Germinal center (tissue), 1 donor: ENCODE results near the gene APH1B.

Experiments used
- DNase-seq: peaks from one replicate; pipeline ENCODE4 v3.0.0; 2012; ENCODE audit warnings: mixed read lengths, low spot score

Gene APH1B

DNA sequence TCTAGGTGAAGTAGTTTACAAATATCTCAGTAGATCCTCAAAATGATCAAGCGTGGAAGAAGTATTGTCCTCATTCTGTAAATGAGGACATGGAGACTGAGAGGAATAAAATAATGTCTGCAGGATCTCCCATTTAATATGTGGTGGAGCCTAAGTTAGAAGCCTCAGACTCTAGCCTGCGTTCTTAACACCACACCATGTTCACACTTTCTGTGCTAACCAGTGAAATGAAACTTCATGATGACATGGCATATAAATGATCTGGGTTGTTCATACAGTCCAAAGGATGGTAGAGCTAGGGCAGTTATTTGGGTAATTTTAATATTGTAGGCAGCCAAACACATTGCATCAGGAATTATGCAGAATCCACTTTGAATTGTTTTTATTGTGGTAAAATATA lies 25.1 kb upstream of the APH1B start:
- no peak for DNase-seq

- DNase-seq, result no peak
Measured at GRCh38 chr15:63254991-63255390, 22.4 kb upstream of the APH1B start.

DNA sequence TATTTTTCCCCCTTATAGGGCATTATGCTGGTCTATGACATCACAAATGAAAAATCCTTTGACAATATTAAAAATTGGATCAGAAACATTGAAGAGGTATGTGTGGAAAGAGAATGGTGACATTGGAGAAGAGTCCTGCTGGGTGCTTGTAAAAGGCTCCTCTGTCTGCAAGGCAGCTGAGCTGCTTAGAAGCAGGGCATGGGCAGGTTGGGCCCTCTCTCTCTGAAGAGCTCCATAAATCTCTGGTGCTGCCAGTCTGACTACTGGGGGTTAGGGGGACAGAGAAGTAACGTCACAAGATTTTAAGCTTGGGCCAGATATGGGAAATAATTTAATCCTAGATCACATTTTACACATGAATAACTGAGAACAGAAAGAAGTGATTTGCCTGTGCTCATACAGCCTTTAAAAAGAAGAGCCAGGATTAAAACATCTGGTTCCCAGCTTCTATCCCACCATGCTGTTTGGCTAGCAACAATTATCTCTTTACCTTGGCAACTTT lies 21.9 kb upstream of the APH1B start:
- DNase-seq, result no peak

DNA sequence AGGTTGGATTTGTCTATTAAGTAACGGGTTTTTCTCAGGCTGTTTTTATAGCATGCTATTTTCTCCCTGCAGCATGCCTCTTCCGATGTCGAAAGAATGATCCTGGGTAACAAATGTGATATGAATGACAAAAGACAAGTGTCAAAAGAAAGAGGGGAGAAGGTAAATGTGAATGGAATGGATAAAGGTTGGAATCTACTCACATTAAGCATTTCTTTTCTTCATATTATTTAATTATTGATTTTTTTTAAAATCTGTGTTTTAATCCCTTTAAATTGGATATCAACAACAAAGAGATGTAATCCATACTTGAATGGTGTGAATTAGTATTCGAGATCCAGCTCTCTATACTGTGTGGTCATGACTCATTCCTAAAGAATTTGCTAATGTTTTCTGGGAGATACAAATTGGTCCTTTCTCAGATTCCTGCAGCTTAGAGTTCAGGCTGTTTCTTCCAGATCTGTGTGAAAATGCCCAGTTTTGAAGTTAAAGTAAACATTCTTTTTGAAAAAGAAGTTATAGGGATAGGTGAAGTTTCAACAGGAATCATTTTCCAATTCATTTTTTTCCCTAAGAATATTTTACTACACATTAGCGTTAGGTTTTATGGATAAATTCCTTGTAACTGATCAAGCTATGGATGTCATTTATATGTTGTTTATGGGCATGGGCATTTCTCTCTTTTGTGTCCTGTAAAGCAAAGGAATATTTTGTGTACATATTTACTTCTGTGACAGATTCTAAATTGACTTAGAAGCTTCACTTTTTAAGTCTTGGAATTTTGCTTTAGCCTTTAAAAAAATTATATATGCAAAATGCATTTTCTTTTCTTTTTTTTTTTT lies 20.8 kb upstream of the APH1B start:
- no peak for DNase-seq

DNA sequence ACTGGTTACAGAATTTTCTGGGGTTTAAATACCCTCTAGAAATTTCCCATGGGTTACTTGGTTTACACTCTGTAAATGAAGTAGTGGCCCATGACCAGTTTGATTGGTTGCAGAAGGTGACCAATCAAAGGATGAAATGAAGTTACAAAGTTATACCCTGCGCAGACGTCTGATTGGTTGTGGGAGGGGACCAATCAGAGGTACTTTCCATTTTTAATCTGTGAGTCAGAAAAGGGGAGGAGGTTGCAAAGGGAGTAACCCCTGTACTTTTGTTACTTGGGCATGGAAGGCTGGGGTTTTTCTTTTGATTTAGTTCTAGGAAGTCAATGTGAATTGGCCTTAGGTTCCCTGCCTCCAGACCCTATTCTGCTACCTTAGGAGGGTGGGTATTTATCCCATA lies 18.7 kb upstream of the APH1B start:
- DNase-seq, result no peak

- DNase-seq, result no peak
Measured at GRCh38 chr15:63260791-63261190, 16.6 kb upstream of the APH1B start.

GRCh38 chr15:63261311-63261710 lies 16.1 kb upstream of the APH1B start:
- DNase-seq, result no peak

GRCh38 chr15:63263519-63263918 lies 13.9 kb upstream of the APH1B start:
- no peak for DNase-seq

DNA sequence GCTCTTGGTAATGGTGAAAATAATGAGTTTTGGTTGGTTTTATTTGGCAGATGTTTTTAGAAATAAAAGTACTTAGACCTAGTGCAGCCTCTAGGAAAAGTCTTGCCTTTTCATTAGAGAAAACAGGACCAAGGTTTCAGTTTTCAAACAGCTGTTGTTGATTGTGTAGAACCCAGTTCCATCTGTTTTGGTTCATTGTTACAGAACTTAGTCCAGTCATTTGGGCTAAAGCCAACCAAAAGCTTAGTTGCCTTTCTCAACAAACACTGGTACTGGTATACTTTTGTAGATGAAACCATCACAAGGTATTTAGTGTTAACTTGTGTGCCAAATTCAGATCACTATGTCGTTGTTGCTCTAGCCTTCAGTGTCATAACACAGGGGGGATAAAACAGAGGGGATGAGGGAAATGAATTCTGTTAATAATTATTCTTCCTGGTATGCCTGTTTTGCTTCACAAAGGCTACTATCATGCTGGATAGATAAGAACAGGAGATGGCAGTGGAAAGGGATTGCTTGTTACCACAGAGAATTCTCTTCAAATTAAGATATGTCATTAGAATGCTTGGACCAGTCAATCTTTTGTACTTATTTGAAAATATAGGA lies 12.6 kb upstream of the APH1B start:
- no peak for DNase-seq

DNA sequence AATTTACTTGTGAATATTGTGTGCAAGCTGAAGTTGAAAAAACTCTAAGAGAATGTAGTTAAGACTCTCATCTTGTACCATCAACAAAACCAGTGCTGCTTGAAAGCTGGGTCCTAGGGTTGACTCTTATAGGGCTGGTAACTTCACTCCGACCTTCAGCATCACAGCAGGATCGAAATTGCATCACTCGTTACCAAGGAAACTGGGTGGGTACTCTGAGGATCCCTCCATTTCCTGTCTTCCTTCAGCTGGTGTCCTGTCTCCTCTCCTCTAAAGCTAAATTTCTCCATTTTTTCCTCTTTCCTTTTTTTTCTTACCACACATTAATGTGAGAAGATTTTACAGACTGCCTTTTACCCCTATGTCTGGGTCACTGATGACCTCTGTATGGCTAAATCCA lies 3.0 kb upstream of the APH1B start:
- no peak for DNase-seq

DNA sequence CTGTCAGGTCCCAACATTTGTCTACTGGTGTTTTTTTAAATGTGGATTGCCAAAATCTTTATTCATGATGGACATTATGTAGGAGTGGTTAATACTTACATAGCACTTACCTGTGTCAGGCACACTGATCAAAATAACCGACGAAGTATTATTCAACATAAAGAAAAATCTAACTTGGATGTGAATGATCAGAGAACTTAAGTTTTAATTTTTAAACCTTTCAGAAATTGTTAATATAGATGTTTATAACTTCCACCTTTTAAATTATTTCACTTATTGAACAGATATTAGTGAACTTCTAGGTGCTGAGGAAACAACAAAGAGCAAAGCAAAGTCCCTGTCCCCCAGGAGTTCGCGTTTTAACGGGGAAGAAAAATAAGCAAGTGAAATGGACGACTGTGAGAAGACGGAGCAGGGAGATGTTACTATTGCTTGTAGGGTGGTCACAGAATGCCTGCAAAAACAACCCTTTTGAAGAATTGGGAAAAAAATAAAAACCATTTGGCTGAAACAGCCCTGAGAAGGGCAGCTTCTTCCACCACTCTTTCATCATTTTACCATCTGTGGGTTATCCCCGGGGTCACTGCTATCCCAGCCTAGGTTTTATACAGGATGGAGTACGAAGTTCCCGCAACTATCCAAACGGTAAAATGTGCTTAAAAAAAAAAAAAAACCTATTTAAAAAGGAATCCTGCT lies 915 bp upstream of the APH1B start:
- DNase-seq, result no peak

GRCh38 chr15:63277893-63278456 lies 570 bp downstream of the APH1B start:
- no peak for DNase-seq

DNA sequence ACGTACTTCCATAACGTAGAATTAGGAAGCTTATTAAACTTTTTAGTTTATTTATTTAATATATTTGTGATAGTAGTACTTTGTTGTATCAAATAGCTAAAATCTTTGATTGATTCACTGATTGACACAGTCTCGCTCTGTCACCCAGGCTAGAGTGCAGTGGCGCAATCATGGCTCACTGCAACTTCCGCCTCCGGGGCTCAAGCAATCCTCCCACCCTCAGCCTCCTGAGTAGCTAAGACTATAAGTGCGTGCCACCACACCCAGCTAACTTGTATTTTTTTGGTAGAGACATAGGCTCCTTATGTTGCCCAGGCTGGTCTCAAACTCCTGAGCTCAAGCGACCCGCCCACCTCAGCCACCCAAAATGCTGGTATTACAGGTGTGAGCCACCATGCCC lies 5.7 kb downstream of the APH1B start:
- DNase-seq, result no peak

- DNase-seq, result no peak
Measured at GRCh38 chr15:63284335-63284734, 6.9 kb downstream of the APH1B start.

- no peak for DNase-seq
Measured at GRCh38 chr15:63287109-63287508, 9.7 kb downstream of the APH1B start.

DNA sequence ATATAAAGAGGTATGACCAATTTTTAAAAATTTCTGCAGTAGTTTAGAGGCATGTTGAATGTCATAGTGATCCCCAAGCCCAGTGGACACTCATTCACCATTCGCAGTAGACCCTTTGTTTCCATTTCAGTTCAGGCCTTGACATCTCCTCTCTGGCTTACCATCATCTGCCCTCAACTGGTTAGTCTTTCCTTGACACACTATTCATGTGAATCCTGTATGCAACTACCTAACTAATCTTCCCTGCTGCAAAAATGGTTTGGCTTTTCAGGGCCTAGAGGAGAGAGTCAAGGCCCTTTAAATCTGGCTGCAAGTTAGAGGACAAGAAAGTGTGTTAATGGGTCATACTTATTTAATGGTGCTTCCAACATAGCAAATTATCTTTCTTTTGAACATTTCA lies 10.9 kb downstream of the APH1B start:
- DNase-seq, result no peak

GRCh38 chr15:63288778-63289378 lies 11.5 kb downstream of the APH1B start:
- DNase-seq, result peak; percentile 54

DNA sequence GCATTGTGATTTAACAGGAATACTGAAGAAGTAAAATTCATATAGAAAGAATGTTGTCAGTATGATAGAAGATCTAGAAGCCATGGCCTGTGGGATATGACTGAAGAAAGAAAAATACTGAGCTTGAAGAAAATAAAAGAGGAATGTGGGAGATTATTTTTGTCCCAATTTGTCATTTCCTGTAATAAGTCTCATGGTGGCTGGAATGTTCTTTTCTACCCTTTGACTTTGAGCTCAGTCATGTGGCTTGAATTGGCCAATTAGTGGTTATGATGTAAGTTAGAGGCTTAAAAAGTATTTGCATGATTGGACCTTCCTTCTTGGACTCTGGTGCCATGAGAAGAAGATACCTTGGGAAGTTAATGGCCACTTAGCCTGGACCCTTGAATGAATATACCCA lies 14.1 kb downstream of the APH1B start:
- no peak for DNase-seq

- DNase-seq, result no peak
Measured at GRCh38 chr15:63292241-63292640, 14.8 kb downstream of the APH1B start.

DNA sequence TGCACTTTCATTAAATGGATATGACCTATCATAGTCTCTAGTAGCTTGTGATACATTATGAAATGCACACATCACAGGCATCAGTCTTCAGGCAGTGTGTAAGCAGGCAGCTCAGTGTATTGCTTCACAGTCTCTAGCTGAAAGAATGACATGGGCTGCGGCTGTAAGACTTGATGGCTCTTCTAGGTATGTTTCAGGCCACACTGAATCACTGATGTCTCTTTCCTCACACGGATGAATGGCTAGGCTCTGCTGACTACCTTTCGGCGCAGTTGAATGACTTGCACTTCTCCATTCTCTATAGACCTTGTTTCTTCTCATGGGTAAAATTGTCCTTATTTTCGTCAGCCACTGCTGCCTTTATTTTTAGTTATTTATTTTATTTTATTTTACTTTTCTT lies 15.4 kb downstream of the APH1B start:
- DNase-seq, result peak; percentile 37

DNA sequence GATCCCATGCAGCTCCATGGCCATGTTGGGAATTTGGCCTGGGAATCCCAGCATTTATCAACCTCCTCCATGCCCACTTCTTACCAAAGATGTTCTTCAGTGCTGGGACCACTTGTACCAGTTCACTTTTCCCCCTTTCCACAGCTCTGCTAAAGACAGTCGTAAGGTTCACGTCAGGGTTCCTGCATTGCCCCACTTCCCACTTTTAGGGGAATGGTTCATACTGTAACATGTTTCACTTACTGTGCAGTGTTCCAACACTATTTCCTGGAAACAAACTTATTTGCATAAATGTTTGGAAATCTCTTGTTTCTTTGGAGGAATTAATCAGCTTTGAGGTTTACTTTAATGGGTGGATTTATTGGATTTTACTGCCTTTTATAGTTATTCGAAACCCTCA lies 17.0 kb downstream of the APH1B start:
- DNase-seq, result no peak

DNA sequence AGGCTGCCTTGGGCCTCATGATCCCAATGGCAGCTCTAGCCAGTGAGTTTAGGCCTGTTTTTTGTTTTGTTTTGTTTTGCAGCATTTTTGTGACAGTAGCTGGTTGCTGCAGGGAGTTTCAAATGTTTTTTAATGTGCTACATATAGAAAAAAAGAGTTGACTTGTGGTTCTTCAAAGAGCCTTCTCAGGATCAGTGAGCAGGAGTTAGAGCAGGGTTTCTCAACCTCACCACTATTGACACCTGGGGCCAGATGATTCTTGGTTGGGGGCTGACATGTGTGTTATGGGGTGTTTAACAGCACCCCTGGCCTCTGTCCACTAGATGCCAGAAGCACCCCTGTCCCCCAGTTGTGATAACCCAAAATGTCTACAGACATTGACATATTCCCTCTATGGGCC lies 17.9 kb downstream of the APH1B start:
- DNase-seq, result no peak
